NT2/D1 (cell line): Measurements from ENCODE around the gene MALAT1.
"Not testable (repeated sequence)": the region's sequence is repeated elsewhere in the genome, so short reads cannot be mapped to it uniquely, and the experiment has no call there.

Experiments used
- DNase-seq: peaks from one replicate; pipeline ENCODE4 v3.0.0-alpha.2; 2011; ENCODE audit warnings: low read depth, low spot score
- H3K27me3 ChIP-seq: 2 replicates; pipeline ENCODE4 v1.6.0; 2011; ENCODE audit warnings: mild to moderate bottlenecking; ENCODE audit not compliant: insufficient read length, insufficient read depth
- H3K36me3 ChIP-seq: 2 replicates; pipeline ENCODE4 v1.6.1; 2011; ENCODE audit warnings: mild to moderate bottlenecking, low read length, mixed read lengths; ENCODE audit not compliant: insufficient read depth, insufficient read length
- H3K4me1 ChIP-seq: 2 replicates; pipeline ENCODE4 v1.5.1; 2011; ENCODE audit not compliant: insufficient read depth, insufficient read length
- H3K4me3 ChIP-seq: 2 replicates; pipeline ENCODE4 v1.5.1; 2011; ENCODE audit warnings: low read depth; ENCODE audit not compliant: insufficient read length
- H3K9ac ChIP-seq: 2 replicates; pipeline ENCODE4 v1.6.0; 2011; ENCODE audit warnings: low read depth; ENCODE audit not compliant: insufficient read length
- H3K9me3 ChIP-seq: 2 replicates; pipeline ENCODE4 v1.5.1; 2011; ENCODE audit warnings: mild to moderate bottlenecking, low read length; ENCODE audit not compliant: insufficient read depth
- SUZ12 ChIP-seq: IDR thresholded peaks from 2 replicates; pipeline ENCODE4 v1.6.1; 2011; ENCODE audit not compliant: insufficient read length, insufficient read depth; ENCODE audit errors: extremely low read depth
- YY1 ChIP-seq: IDR thresholded peaks from 2 replicates; pipeline ENCODE4 v1.6.1; 2011; ENCODE audit not compliant: insufficient read length, insufficient read depth
- ZNF274 ChIP-seq: IDR thresholded peaks from 2 replicates; pipeline ENCODE4 v1.6.1; 2011; ENCODE audit warnings: mild to moderate bottlenecking, low read depth, low read length

MALAT1 gene

DNA sequence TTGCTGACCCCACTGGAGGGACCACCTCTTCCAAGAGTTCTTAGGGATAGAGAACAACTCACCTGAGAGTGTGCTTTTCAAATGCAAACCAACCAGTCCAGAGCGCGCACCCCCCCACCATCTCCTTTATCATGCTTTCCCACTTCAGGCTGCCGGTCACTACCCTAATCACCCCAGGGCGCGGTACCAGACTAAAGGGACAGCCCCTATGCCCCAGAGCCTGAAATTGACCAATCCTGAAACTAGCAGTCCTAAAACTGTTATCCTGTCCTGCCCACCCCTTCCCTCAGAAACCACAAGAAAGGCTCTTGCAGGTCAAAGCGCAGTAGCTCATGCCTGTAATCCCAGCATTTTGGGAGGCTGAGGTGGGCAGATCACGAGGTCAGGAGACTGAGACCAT, 39.3 kb upstream of the MALAT1 start:
- Histone ChIP-seq H3K9ac (no peak overlapping the region), H3K27me3 (peaks cover 68% of the 10 kb centered on the region), H3K4me1 (peaks cover 6% of the 10 kb centered on the region), H3K36me3 (no peaks in the 10 kb centered on the region), H3K9me3 (no peaks in the 10 kb centered on the region), H3K4me3 (no peak overlapping the region)
- no peak for TF ChIP-seq YY1
- no peak for TF ChIP-seq SUZ12
- TF ChIP-seq ZNF274: no peak
- DNase-seq: peak; percentile 59

DNA sequence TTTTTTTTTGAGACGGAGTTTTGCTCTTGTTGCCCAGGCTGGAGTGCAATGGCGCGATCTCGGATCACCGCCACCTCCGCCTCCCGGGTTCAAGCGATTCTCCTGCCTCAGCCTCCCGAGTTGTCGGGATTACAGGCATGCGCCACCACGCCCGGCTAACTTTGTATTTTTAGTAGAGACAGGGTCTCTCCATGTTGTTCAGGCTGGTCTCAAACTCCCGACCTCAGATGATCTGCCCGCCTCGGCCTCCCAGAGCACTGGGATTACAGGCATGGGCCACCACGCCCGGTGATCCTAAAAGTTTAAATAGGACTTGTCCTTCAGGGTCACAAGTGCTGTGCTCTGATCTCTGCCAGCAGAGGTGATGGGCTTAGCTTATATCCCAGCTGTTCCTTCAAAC, 33.4 kb upstream of the MALAT1 start:
- not testable (repeated sequence) for H3K36me3 ChIP-seq, H3K9ac ChIP-seq, H3K4me3 ChIP-seq, DNase-seq, H3K9me3 ChIP-seq, H3K4me1 ChIP-seq
- peaks cover 30% of the 10 kb centered on the region for H3K27me3 ChIP-seq

DNA sequence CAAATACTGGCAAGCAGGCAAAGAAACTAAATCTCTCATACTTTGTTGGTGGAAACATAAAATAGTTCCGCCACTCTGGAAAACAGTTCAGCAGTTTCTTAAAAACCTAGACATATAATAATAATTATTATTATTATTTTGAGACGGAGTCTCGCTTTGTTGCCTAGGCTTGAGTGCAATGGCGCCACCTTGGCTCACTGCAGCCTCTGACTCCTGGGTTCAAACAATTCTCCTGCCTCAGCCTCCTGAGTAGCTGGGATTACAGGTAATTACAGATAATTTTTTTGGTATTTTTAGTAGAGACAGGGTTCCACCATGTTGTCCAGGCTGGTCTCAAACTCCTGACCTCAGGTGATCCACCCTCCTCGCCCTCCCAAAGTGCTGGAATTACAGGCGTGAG, 31.5 kb upstream of the MALAT1 start:
- H3K4me1 ChIP-seq, H3K9ac ChIP-seq, H3K4me3 ChIP-seq, H3K36me3 ChIP-seq, DNase-seq, H3K9me3 ChIP-seq: not testable (repeated sequence)
- peaks cover 13% of the 10 kb centered on the region for H3K27me3 ChIP-seq

DNA sequence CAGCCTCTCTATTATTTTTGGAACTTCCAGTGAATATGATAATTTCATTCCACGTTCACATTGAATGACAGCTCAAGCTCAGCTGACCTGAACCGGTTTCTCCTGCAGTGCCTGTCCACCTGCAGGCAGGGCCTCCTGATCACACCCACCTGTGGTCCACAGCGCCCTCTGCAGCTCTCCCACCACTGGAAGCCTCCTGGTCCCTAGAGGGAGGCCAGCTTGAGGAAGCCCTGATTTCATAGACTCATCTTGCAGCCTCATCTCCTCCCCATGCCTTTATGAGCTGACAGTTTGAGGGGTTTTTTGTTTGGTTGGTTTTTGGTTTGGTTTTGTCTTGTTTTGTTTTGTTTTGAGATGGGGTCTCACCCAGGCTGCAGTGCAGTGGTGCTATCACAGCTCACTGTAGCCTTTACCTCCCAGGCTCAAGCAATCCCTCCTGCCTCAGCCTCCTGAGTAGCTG, 29.9 kb upstream of the MALAT1 start:
- Histone ChIP-seq H3K9ac (no peak overlapping the region), H3K4me1 (peaks cover 9% of the 10 kb centered on the region)
- DNase-seq: peak; percentile 70

DNA sequence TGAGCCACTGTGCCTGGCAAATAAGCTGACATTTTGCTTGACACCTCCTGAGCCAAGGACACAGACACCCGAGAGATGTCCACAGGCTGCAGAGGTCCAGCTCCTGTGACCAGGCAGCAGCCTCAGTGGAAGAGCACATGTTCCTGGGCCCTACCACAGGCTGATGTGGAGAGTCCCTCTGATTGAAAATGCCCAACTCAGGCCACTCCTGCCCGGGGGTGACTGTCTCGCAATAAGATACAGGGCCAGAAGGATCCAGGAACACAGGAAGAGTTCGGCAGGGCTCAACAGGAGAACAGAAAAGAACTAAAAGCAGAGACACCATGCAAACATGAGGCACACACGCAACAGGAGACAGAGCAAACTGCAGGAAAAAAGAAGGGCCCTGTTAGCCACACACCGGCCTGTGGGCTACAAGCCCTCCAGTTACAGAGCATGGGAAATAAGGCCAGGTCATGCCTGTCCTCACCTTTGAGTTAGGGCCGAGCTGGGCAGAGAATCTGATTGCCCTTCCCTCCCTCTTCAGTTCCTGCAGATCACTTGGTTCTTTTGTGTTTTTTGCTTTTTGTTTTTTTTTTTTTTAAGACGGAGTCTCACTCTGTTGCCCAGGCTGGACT, 28.3 kb upstream of the MALAT1 start:
- DNase-seq: no peak
- Histone ChIP-seq H3K4me3 (no peak overlapping the region), H3K4me1 (peaks cover 9% of the 10 kb centered on the region), H3K9me3 (no peaks in the 10 kb centered on the region), H3K36me3 (peaks cover 3% of the 10 kb centered on the region), H3K27me3 (peaks cover 9% of the 10 kb centered on the region), H3K9ac (peak overlapping the region; percentile 1)
- TF ChIP-seq SUZ12 (no peak), ZNF274 (no peak), YY1 (no peak)

More for the DNA sequence above, 29.9 kb upstream of the MALAT1 start:
- no peak overlapping the region for H3K4me3 ChIP-seq
- no peak for TF ChIP-seq ZNF274
- TF ChIP-seq YY1: no peak
- TF ChIP-seq SUZ12: no peak
- no peaks in the 10 kb centered on the region for H3K36me3 ChIP-seq
- H3K9me3 ChIP-seq: no peaks in the 10 kb centered on the region
- H3K27me3 ChIP-seq: peaks cover 9% of the 10 kb centered on the region

DNA sequence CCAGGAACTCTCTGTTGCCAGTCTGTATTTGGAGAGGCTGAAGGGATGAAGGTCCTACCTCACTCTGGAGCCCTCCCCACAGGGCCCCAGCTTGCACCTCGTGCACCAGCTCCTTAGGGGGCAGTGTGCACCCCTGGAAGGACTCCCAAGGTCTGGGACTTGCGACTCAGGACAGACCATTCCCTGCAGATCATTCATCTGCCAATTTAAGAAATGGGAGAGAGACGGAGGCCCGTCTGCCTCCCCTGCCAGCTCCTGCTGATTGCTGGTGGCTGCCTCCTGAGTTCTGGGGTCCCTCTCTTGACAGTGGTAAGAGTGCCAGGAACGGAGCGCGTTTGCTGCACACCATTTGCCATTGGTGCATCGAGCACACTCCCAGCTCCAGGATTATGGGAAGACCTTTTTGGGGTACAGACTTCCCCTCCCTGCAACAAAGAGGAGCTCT, 27.4 kb upstream of the MALAT1 start:
- no peak for DNase-seq
- TF ChIP-seq ZNF274 (no peak), YY1 (no peak), SUZ12 (no peak)
- Histone ChIP-seq H3K36me3 (peaks cover 3% of the 10 kb centered on the region), H3K27me3 (peaks cover under 1% of the 10 kb centered on the region), H3K4me3 (no peak overlapping the region), H3K9ac (peak overlapping the region; percentile 39), H3K4me1 (peaks cover 12% of the 10 kb centered on the region), H3K9me3 (no peaks in the 10 kb centered on the region)

DNA sequence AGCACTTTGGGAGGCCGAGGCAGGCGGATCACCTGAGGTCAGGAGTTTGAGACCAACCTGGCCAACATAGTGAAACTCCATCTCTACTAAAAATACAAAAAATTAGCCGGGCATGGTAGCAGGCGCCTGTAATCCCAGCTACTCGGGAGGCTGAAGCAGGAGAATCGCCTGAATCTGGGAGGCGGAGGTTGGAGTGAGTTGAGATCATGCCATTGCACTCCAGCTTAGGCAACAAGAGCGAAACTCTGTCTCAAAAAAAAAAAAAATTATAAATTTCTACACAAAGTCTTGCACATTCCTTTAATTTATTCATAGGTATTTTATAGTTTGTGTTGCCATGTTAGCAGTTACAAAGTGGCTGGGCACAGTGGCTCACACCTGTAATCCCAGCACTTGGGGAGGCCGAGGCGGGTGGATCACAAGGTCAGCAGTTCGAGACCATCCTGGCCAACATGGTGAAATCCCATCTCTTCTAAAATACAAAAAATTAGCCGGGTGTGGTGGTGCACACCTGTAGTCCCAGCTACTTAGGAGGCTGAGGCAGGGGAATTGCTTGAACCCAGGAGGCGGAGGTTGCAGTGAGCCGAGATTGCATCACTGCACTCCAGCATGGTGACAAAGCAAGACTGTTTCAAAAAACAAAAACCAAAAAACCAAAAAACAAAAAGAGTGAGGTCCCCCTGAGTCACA, 26.1 kb upstream of the MALAT1 start:
- not testable (repeated sequence) for H3K9ac ChIP-seq, DNase-seq, H3K9me3 ChIP-seq, H3K27me3 ChIP-seq, H3K4me3 ChIP-seq, H3K36me3 ChIP-seq
- H3K4me1 ChIP-seq: peaks cover 18% of the 10 kb centered on the region

DNA sequence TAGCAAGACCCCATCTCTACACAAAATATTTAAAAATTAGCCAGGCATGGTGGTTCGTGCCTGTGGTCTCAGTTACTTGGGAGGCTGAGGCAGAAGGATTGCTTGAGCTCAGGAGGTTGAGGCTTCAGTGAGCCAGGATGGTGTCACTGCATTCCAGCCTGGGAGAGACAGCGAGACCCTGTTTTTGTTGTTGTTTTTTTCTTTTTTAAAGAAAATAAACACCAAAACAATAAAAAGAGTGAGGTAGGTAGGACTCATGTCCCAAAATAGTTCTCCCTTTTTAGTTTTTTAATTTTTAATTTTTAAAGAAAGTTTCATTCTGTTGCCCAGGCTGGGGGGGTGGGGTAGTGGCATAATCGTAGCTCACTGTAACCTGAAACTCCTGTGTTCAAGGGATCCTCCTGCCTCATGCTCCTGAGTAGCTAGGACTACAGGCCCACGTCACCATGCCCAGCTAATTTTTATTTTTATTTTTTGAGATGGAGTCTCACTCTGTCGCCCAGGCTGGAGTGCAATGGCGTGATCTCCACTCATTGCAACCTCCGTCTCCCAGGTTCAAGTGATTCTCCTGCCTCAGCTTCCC, 25.5 kb upstream of the MALAT1 start:
- Histone ChIP-seq H3K4me1 (peaks cover 21% of the 10 kb centered on the region), H3K27me3 (no peaks in the 10 kb centered on the region), H3K9ac (no peak overlapping the region), H3K4me3 (no peak overlapping the region), H3K36me3 (peaks cover 3% of the 10 kb centered on the region), H3K9me3 (no peaks in the 10 kb centered on the region)
- TF ChIP-seq SUZ12 (no peak), YY1 (no peak), ZNF274 (no peak)
- no peak for DNase-seq
